Hematopoietic multipotent progenitor cell treated with erythropoietin and hydrocortisone succinate and interleukin-3 and kit ligand, for 6 days (in vitro differentiated cells): ENCODE results near the gene DSC1.
A peak's percentile ranks its signal among the peaks of the same experiment; 100 is the strongest.
"Not testable (repeated sequence)": the region's sequence is repeated elsewhere in the genome, so short reads cannot be mapped to it uniquely, and the experiment has no call there.

Experiments used
- DNase-seq: peaks from one replicate; pipeline ENCODE4 v3.0.0-alpha.2; 2015

Gene DSC1

GRCh38 chr18:31162825-31163435 is at the start of gene DSC1:
Gene DSC1 (minus strand): TSS chr18:31162856. CDS start chr18:31162594, 262 bp downstream.
- peak; percentile 4 for DNase-seq

- DNase-seq: no peak
Measured at GRCh38 chr18:31211047-31211446, 48.4 kb upstream of the DSC1 start.

GRCh38 chr18:31209041-31209440 is 46.4 kb upstream of the DSC1 start:
- DNase-seq: no peak

GRCh38 chr18:31207391-31207790 is 44.7 kb upstream of the DSC1 start:
- DNase-seq: no peak

- DNase-seq: peak; percentile 60
Measured at GRCh38 chr18:31206787-31207381, 44.2 kb upstream of the DSC1 start.

GRCh38 chr18:31206071-31206470 is 43.4 kb upstream of the DSC1 start:
- peak; percentile 1 for DNase-seq

DNA sequence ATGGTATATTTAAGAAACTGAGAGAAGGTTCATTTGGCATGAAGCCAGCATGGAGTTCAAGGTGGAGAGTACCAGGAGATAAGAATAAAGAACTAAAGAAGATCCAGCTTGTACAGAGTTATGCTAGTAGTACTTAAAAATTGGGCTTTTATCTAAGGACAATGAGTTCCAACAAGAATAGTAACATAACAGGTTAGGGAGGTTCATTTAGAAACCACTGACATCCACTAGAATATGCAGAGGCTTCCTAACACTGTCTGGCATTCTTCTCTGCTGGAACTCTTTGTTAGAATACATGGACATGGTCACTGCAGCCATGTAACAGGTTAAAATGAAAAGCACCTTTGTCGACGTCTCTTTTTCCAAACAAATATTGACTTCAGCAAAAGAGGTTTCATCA is 42.6 kb upstream of the DSC1 start:
- DNase-seq: peak; percentile 1

- DNase-seq: no peak
Measured at GRCh38 chr18:31204833-31205232, 42.2 kb upstream of the DSC1 start.

DNA sequence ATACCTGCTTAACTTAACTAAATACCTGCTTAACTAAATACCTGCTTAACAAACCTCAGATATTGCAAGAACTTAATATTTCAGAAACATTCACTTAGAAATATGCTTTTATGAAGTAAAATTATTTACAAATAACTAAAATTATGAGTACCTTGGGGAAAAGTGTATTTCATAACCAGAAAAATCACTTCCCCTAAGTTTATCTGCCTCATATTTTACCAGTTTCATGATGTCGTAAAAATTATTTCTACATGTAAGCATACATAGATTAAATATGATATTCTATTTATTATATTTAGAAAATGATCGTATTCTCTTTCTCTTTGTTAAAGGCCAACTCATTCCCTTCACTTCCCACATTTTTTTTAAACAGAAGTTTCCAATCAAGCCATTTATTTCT is 41.5 kb upstream of the DSC1 start:
- peak; percentile 33 for DNase-seq

- DNase-seq: no peak
Measured at GRCh38 chr18:31203794-31204148, 41.1 kb upstream of the DSC1 start.

DNA sequence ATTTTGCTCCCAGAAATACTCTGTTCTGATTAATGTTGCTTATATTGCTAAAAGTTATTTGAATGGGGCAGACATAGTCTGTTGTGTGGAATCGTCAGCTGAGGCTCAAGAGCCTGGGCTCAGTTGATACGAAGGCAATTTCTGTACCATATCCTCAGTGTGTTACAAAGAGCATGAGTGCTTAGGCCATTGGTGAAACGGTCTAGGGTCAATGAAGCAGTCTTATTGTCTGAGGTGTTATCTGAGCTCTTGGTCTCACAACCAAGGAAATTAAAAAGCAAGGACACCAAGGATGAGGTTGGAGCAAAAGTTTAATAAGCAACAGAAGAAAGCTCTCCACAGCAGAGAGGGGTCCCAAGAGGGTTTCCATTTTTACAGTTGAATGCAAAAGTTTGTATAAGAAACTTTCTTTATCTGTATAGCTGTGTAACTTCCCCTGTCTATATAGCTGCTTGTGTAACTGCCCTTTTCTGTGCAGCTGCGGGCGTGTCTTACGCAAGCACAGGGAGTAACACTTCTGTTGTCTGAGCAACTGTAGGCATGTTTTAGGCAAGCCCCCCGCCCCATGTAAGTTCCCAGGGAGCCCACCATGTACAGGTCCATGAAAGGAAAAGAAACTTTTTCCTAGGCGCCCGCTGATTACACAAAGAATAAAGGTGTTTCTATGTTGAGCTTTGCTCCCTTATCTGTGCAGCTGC is 40.6 kb upstream of the DSC1 start:
- peak; percentile 70 for DNase-seq

DNA sequence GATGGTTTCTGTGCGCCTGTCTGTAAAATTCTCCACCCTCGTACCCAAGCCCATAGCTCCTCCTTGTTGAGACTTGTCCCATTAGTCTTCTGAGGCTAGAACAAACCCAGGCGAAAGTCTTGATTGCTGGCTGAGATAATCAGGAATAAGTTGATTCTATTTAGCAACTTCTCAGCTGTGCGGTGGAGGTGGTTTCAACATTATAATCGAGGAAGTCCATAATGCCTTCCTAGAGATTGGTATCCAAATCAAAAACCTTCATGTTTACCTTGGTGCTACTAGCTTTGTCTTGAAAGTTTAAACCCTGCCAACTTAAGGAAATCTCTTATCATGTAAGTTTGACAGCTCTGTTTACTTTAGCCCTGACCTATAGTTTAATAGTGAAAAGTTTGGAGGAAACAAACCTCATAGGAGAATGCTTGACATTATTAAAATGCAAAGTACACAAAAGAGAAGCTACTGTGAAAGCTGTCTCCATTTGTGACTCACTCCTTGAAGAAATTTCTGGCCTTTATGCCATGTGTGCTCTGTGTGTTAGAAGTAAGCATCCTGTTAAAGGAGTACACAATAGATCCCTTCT is 36.6 kb upstream of the DSC1 start:
- peak; percentile 47 for DNase-seq

- no peak for DNase-seq
Measured at GRCh38 chr18:31197676-31198075, 35.0 kb upstream of the DSC1 start.

GRCh38 chr18:31195063-31195462 is 32.4 kb upstream of the DSC1 start:
- no peak for DNase-seq

DNA sequence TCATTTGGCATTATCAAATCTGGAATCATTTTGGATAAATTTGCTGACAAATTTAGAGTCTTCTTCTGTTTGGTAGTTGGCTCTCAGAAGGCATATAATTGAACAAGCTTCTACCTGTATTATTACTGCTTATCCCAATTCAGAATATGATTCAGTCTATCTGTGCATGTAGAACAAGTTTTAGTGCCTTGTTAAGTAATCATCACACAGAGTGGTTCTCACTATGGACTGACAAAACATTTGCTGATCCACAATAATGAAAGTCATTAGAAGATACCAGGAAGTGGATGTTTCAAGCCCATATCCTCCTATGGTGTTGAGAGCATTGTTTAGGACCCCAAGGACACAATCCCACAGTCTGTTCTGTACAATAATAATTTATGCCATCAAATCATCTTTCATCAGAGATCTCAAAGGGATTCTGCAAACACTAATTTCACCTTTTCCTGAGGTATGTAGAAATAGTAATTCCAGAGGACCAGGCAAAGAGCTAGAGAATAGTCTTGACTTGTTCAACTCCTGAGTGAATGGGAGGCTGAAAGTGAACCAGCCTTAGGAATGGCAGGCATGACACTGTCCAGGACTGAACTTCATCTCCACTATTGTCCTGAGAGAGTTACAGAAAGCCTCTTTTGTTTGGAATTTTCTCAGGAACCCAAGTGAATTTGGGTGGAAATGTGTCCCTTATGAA is 29.6 kb upstream of the DSC1 start:
- DNase-seq: no peak

- DNase-seq: no peak
Measured at GRCh38 chr18:31190919-31191318, 28.3 kb upstream of the DSC1 start.

GRCh38 chr18:31189757-31190156 is 27.1 kb upstream of the DSC1 start:
- no peak for DNase-seq

GRCh38 chr18:31185186-31185950 is 22.7 kb upstream of the DSC1 start:
- no peak for DNase-seq

DNA sequence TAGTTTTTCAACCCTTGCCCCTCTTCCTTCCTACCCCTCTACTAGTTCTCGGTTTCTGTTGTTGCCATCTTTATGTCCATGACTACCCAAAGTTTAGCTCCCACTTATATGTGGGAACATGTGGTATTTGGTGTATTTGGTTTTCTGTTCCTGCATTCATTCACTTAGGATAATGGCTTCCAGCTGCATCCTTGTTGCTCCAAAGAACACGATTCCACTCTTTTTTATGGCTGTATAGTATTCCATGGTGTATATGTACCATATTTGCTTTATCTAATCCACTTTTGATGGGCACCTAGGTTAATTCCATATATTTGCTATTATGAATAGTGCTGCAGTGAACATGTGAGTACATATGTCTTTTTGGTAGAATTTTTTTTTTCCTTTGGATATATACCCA is 20.6 kb upstream of the DSC1 start:
- no peak for DNase-seq

- not testable (repeated sequence) for DNase-seq
Measured at GRCh38 chr18:31177369-31177768, 14.7 kb upstream of the DSC1 start.

GRCh38 chr18:31176531-31176930 is 13.9 kb upstream of the DSC1 start:
- no peak for DNase-seq

DNA sequence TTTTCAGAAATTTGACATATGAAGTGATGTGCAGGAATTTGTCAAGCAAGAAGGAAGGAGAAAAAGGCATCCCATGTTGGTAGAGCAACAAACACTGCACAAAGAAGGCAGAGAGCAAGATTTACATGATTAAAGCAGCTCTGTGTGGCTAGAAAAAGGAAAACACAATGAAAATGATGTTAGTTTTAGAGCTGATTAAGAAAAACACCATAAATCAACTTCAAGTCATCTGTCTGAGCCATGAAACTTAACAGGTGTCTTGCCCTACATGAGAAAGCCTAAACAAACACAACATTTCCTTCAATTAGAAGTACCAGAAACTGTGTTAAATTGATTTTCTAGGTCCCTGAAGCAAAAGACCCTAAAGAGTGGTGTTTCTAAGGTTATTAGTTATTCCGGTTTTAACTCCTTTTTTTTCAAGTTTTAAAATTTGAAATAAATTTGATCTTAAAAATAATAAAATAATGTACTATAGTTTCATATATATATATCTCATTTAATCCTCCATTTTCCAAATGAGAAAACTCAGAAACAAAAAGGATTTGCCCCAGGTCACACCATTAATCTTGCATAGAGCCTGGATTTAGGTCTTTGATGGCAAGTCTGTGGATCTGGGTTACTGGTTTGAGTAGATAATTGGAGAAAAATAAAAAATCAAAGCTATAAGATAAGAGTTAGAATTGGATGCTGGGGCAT is 8.6 kb upstream of the DSC1 start:
- DNase-seq: no peak
